Esophagus squamous epithelium (tissue), 5 donors: ENCODE results near the gene ZNF341. TPM values are rescaled to one million over a fixed set of nuclear protein-coding genes. Genes with fewer than 3 reads are reported as not detected.

Experiments
- DNase-seq: peaks from one replicate; lab custom pipeline; 2025; lab: John Stamatoyannopoulos, UW
- H3K27ac ChIP-seq, 4 donors: fragments of 200-600 bp; sonication (generic); one replicate each; pipeline ENCODE4 v1.5.1; 2016 to 2019; ENCODE audit warnings: mild to moderate bottlenecking in 1 of 4
- H3K27me3 ChIP-seq, 4 donors: fragments of 200-600 bp; sonication (generic); 1 replicate in 3 of 4; 2 replicates in 1 of 4; pipeline versions ENCODE4 v1.5.1 to v1.6.0; 2017 to 2021; ENCODE audit warnings: antibody characterized with exemption in 1 of 4
- H3K36me3 ChIP-seq, 3 donors: fragments of 200-600 bp; sonication (generic); one replicate each; pipeline ENCODE4 v1.5.1; 2016 to 2019
- H3K4me1 ChIP-seq, 3 donors: fragments of 200-600 bp; sonication (generic); one replicate each; pipeline ENCODE4 v1.5.1; 2017 to 2019
- H3K4me3 ChIP-seq, 4 donors: fragments of 200-600 bp; sonication (generic); 1 replicate in 3 of 4; 2 replicates in 1 of 4; pipeline ENCODE4 v1.5.1; 2016 to 2019; ENCODE audit warnings: mild to moderate bottlenecking in 2 of 4, moderate library complexity in 1 of 4
- H3K9me3 ChIP-seq, 3 donors: fragments of 200-600 bp; sonication (generic); one replicate each; pipeline ENCODE4 v1.5.1; 2016 to 2019
- CTCF ChIP-seq, 6 experiments: fragments of 450-650 bp in 4 of 6; fragments of 200-600 bp in 2 of 6; sonication (generic) in 2 of 6; IDR thresholded peaks; one replicate each; pipeline ENCODE4 v1.5.1; 2016 to 2019; ENCODE audit warnings: antibody characterized with exemption in 6 of 6, mild to moderate bottlenecking in 4 of 6, moderate library complexity in 4 of 6
- POLR2A ChIP-seq, 4 donors: fragments of 450-650 bp; IDR thresholded peaks; one replicate each; pipeline ENCODE4 v1.6.1; 2017; ENCODE audit warnings: antibody characterized with exemption in 4 of 4, mild to moderate bottlenecking in 4 of 4, moderate library complexity in 3 of 4
- WGBS, 2 donors: methylation state at CpG; one replicate each; pipeline ENCODE4 v1.1.5; 2018; 5-methylcytosine and 5-hydroxymethylcytosine counted together
- intact Hi-C: fragments of 100-400 bp; cut with DNase I; formaldehyde crosslinking; loops from one replicate; pipeline ENCODE4 v1.15.0; 2022
- total RNA-seq, 4 donors: library from RNA; depleted of rRNA; stranded (reverse); fragments of >200 nt; gene quantifications; one replicate each; pipeline ENCODE4 v1.1.0, GENCODE V29; 2016
- donor health status: DM: yes; HTN: yes; CAD: no.

The ZNF341 gene
- total RNA-seq, 4 donors from 2014 or later = 1.7 to 4.0 (median 3.2) TPM

- DNase-seq = no peak
- Histone ChIP-seq H3K9me3 (no peaks in the 10 kb centered on the region), H3K4me3 (peak overlapping the region; percentile 66 to 98 (median 82)), H3K36me3 (peaks cover 0 to 11% (median 0%) of the 10 kb centered on the region in 3 donors), H3K4me1 (peaks cover 8 to 33% (median 15%) of the 10 kb centered on the region in 3 donors), H3K27me3 (no peaks in the 10 kb centered on the region), H3K27ac (peak overlapping the region; percentile 55 to 89 (median 86))
- intact Hi-C loops = no loop called here
- no peak for TF ChIP-seq POLR2A (IDR thresholded peaks at IDR 0.05)
- TF ChIP-seq CTCF (IDR thresholded peaks at IDR 0.05) = no peak
- WGBS, 2 donors = 31 to 33% methylated on average over 7 to 11 of the region's 13 CpGs
Observed at GRCh38 chr20:33719277-33719988, 12.4 kb upstream of the ZNF341 start.

- Histone ChIP-seq H3K9me3 (no peaks in the 10 kb centered on the region), H3K4me1 (peaks cover 8 to 39% (median 15%) of the 10 kb centered on the region in 3 donors), H3K27ac (peak within 1 kb of the TSS; percentile 55 to 89 (median 86)), H3K27me3 (no peaks in the 10 kb centered on the region), H3K36me3 (peaks cover 0 to 4% (median 0%) of the 10 kb centered on the region in 3 donors), H3K4me3 (peak within 1 kb of the TSS; percentile 66 to 98 (median 82))
- intact Hi-C loops = no loop called here
- peak; percentile 69 for DNase-seq
- TF ChIP-seq POLR2A (IDR thresholded peaks at IDR 0.05) (peak in 1 of 4 donors; percentile 28), CTCF (IDR thresholded peaks at IDR 0.05) (peak in 1 of 6 experiments; percentile 9)
- WGBS, 2 donors = 7 to 35% methylated on average over 4 to 21 of the region's 46 CpGs
Observed at GRCh38 chr20:33719989-33720709, 11.6 kb upstream of the ZNF341 start, which contains the start of gene PXMP4. PXMP4 (minus strand) TSS chr20:33720310; CDS start chr20:33720207, 103 bp downstream.

DNA sequence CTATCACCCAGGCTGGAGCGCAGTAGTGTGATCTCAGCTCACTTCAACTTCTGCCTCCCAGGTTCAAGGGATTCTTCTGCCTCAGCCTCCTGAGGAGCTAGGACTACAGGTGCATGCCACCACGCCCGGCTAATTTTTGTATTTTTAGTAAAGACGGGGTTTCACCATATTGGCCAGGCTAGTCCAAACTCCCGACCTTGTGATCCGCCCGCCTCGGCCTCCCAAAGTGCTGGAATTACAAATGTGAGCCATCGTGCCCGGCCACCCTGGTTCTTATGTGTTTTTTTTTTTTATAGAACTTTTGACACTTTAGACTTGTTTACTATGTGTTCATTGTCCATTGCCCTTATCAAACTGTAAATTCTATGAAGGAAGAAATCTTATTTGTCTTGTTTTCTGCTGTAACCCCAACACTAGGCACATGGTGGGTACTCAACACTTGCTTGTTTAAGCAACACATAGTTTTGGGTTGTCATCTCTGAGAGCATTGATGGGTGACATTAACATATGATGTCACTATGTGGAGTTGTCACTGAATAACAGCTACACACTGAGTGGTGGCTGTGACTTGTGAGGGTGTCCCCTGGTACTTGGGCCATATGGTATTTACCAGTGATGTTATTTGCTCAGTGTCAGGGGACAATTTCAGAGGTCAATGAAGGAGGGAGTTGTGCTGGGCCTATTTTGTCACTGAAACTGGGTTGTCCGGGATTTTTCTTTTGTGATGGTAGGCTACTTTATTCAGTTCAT is 10.2 kb upstream of the ZNF341 start:
- H3K36me3 ChIP-seq = no peaks in the 10 kb centered on the region
- DNase-seq = no peak
- no peak overlapping the region for H3K4me3 ChIP-seq
- H3K4me1 ChIP-seq = peaks cover 8 to 44% (median 15%) of the 10 kb centered on the region in 3 donors
- WGBS, 2 donors = 94 to 95% methylated on average over 11 of the region's 11 CpGs
- no peak overlapping the region for H3K27ac ChIP-seq
- H3K9me3 ChIP-seq = no peaks in the 10 kb centered on the region
- H3K27me3 ChIP-seq = no peaks in the 10 kb centered on the region
- no peak for TF ChIP-seq POLR2A (IDR thresholded peaks at IDR 0.05)
- TF ChIP-seq CTCF (IDR thresholded peaks at IDR 0.05) = no peak
- intact Hi-C loops = no loop called here

DNA sequence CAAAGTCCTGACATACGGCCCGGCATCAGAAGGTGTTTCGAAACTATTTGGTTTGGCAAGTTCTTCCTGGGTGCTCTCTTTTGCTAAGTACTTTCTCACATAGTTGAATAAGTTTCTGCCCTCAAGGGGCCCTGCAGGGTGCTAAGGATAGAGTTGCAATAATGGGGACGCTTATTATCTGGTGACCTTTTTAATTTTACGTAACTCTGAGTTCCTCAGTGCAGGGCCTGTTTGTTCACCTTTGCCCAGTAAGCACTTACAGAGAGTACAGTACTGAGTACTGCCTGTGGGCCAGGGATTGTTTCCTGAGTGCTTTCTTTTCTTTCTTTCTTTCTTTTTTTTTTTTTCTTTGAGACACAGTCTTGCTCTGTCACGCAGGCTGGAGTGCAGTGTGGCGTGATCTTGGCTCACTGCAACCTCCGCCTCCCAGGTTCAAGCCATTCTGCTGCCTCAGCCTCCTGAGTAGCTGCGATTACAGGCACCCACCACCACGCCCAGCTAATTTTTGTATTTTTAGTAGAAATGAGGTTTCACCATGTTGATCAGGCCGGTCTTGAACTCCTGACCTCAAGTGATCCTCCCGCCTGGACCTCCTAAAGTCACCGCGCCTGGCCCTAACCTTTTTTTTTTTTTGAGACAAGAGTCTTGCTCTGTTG is 7.2 kb upstream of the ZNF341 start:
- peak in 1 of 6 experiments; percentile 13 for TF ChIP-seq CTCF (IDR thresholded peaks at IDR 0.05)
- no peak for TF ChIP-seq POLR2A (IDR thresholded peaks at IDR 0.05)
- H3K9me3 ChIP-seq = no peaks in the 10 kb centered on the region
- WGBS, 2 donors = 65 to 73% methylated on average over 14 of the region's 14 CpGs
- H3K4me3 ChIP-seq = no peak overlapping the region
- no peak for DNase-seq
- H3K27ac ChIP-seq = peak overlapping the region in 3 of 4 donors; percentile 4 to 69 (median 55)
- H3K27me3 ChIP-seq = no peaks in the 10 kb centered on the region
- H3K36me3 ChIP-seq = no peaks in the 10 kb centered on the region
- intact Hi-C loops = no loop called here
- peaks cover under 1 to 34% (median 3%) of the 10 kb centered on the region in 3 donors for H3K4me1 ChIP-seq
